ENCODE measurements around the gene MUC2. TPM values are rescaled to one million over a fixed set of nuclear protein-coding genes. Genes with fewer than 3 reads are reported as not detected.

MUC2 gene
- total and polyA plus RNA-seq, 9 of the 15 experiments (the other 6 are each of a cell fraction or from before 2014, with no cell fraction given), result under 0.01 to 0.18 TPM; not detected in 7

DNA sequence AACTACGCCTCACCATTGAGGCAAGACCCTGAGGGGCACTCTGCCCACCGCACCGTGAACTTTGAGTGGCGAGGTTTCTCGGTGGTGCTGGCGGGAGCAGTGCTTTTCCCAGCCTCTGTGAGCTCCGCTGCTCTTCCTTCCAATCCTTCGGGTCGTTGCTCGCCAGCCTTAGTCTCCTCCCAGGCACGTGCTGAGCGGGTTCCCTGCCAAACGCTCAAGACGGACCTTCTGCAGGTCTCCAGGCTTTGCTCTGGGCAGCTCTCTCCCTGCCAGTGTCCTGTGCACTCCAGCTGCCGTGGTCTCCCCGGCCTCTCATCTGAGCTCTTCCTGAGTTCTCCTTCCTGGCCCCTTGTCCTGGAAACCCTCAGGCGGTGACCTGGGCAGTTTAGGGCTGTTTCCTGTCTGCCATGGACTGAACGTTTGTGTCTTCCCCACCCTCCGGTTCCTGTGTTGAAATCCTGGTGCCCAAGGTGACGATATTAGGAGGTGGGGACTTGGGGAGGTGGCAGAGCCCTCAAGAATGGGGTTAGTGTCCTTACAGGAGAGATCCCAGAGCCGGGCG is 27.0 kb upstream of the MUC2 start:
- H2AFZ ChIP-seq (ENCODE audit: low read depth, low read length), result no peak overlapping the region
- H3K4me2 ChIP-seq (ENCODE audit: insufficient read depth, low read length), result no peak overlapping the region
- BruUV-seq (replicated peaks), result no TSS peak
- no peaks in the 10 kb centered on the region for H3K9me1 ChIP-seq (ENCODE audit: control insufficient read depth, insufficient read depth, low read length)
- ATAC-seq (no peak), DNase-seq (ENCODE audit: extremely low read depth in 1 of 4, low spot score in 3 of 4) (no peak), FAIRE-seq (no peak)
- 13% methylated on average over 19 of the region's 22 CpGs for WGBS (ENCODE audit: insufficient coverage, low coverage, missing lambda C conversion rate)
- TF ChIP-seq TAF9B (IDR thresholded peaks at IDR 0.05; ENCODE audit: partially characterized antibody) (no peak), BHLHE40 (IDR thresholded peaks at IDR 0.05; ENCODE audit: low read length) (peak; percentile 61)
- TF ChIP-seq, protein P1, sequence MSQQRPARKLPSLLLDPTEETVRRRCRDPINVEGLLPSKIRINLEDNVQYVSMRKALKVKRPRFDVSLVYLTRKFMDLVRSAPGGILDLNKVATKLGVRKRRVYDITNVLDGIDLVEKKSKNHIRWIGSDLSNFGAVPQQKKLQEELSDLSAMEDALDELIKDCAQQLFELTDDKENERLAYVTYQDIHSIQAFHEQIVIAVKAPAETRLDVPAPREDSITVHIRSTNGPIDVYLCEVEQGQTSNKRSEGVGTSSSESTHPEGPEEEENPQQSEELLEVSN (IDR thresholded peaks at IDR 0.05; ENCODE audit: borderline replicate concordance in 1 of 2, extremely low read depth in 1 of 2, insufficient read depth in 1 of 2, insufficient read length in 1 of 2, low read depth in 1 of 2, low read length in 1 of 2, poor library complexity in 1 of 2, severe bottlenecking in 1 of 2), result peak in 1 of 2 experiments; percentile 22
- no peaks in the 10 kb centered on the region for H3K9me3 ChIP-seq (replicated peaks; ENCODE audit: control insufficient read depth, insufficient read depth, low read depth, low read length)
- ChIA-PET POLR2A (interaction anchor here (0.6 to 1.0 kb wide), 2 partner anchors 12 to 197 kb away, joined by 3 read pairs; no protein-coding TSS in a partner anchor), CTCF (ENCODE audit: low intra/inter-chr PET ratio) (interaction anchor here (0.6 kb wide), 1 partner anchor 249 kb away, joined by 3 read pairs; no protein-coding TSS in a partner anchor)
- peaks cover 29 to 77% of the 10 kb centered on the region in 2 experiments for H3K27me3 ChIP-seq (ENCODE audit: control insufficient read depth in 2 of 2, insufficient read depth in 2 of 2, low read length in 2 of 2)
- no peak overlapping the region for H3K27ac ChIP-seq (ENCODE audit: extremely low read depth, low read depth, low read length)
- intact Hi-C loops (cut with micrococcal nuclease), result loop anchor here (5.0 kb wide), 1 partner anchor 140 kb away; no protein-coding TSS in a partner anchor
- in situ Hi-C loops (cut with MboI), result no loop called here
- 0 out of 2 replicates have a peak, but pooled peaks cover 12% of the 10 kb centered on the region for H4K20me1 ChIP-seq (replicated peaks; ENCODE audit: control insufficient read depth, insufficient read depth, low read length)
- no peaks in the 10 kb centered on the region for H3K79me2 ChIP-seq (ENCODE audit: control insufficient read depth, insufficient read depth, low read length)
- no peaks in the 10 kb centered on the region for H3K36me3 ChIP-seq (ENCODE audit: control insufficient read depth, insufficient read depth, low read length)
- H3K9ac ChIP-seq (ENCODE audit: insufficient read depth in 1 of 2, low read depth in 2 of 2, low read length in 2 of 2), result no peak overlapping the region
- no peak overlapping the region for H3K4me3 ChIP-seq
- peaks cover 0 to 46% of the 10 kb centered on the region in 2 experiments; a peak in 3 of 5 replicates for H3K4me1 ChIP-seq (replicated peaks in 1 of 2; ENCODE audit: control insufficient read depth in 2 of 2, insufficient read depth in 2 of 2, low read length in 2 of 2)
